GM12878 (cell line): ENCODE results near the gene COL28A1. TPM values are rescaled to one million over a fixed set of nuclear protein-coding genes. Genes with fewer than 3 reads are reported as not detected.

Experiments
- ATAC-seq: fragments of 200-7000 bp; cut with Tn5 transposase; 3 replicates; pipeline ENCODE4 v1.9.1; 2020; ENCODE audit warnings: mild to moderate bottlenecking, moderate library complexity
- BruUV-seq: library from RNA; stranded (reverse); fragments of 400-500 nt; replicated peaks from 2 replicates; lab custom pipeline; 2021; lab: Mats Ljungman, UMichigan
- CTCF ChIA-PET: fragments of 300-600 bp; sonication (Branson Sonifier 250); formaldehyde crosslinking; extraction: SDS; loops from one replicate; lab custom pipeline; 2021; ENCODE audit warnings: inconsistent platforms; lab: Yijun Ruan, JAX
- POLR2A ChIA-PET: fragments of 350-600 bp; formaldehyde crosslinking; extraction: SDS; loops from one replicate; lab custom pipeline; 2021; ENCODE audit warnings: inconsistent platforms; lab: Charles Lee
- RAD21 ChIA-PET: fragments of 300-600 bp; sonication (Branson Sonifier 250); formaldehyde crosslinking; loops from one replicate; lab custom pipeline; 2023; ENCODE audit warnings: antibody characterized with exemption; ENCODE audit not compliant: unreplicated experiment; lab: Charles Lee
- SMC1A ChIA-PET: fragments of 300-600 bp; sonication (Branson Sonifier 250); formaldehyde crosslinking; loops from one replicate; lab custom pipeline; 2023; ENCODE audit not compliant: unreplicated experiment, uncharacterized antibody; lab: Charles Lee
- DNase-seq: peaks from one replicate; pipeline ENCODE4 v3.0.0-alpha.2; 2011; ENCODE audit warnings: low read depth, low spot score
- FAIRE-seq: peaks from 3 replicates; lab custom pipeline; 2011; peaks lifted over from hg19 to GRCh38; lab: Jason Lieb, UNC
- H2AFZ ChIP-seq: 2 replicates; pipeline ENCODE4 v1.6.0; 2011; ENCODE audit warnings: low read depth, low read length, control low read depth; ENCODE audit not compliant: control insufficient read depth
- H3K27ac ChIP-seq: 2 replicates; pipeline ENCODE4 v1.5.1; 2011; ENCODE audit warnings: control low read depth; ENCODE audit not compliant: control insufficient read depth, insufficient read depth
- H3K27me3 ChIP-seq, 2 experiments: replicated peaks in 1 of 2; 2 replicates each; pipeline versions ENCODE4 v1.6.0 to v1.6.1; 2011; ENCODE audit warnings: low read length in 1 of 2; ENCODE audit not compliant: control insufficient read depth in 2 of 2, insufficient read depth in 2 of 2
- H3K36me3 ChIP-seq, 2 experiments: 2 replicates each; pipeline ENCODE4 v1.5.1; 2011; ENCODE audit warnings: low read length in 1 of 2; ENCODE audit not compliant: control insufficient read depth in 2 of 2, insufficient read depth in 2 of 2
- H3K4me1 ChIP-seq: 2 replicates; pipeline ENCODE4 v1.6.1; 2011; ENCODE audit warnings: mild to moderate bottlenecking, low read length, moderate library complexity, mixed read lengths; ENCODE audit not compliant: control insufficient read depth, insufficient read depth
- H3K4me2 ChIP-seq: 2 replicates; pipeline ENCODE4 v1.6.0; 2011; ENCODE audit warnings: control low read depth; ENCODE audit not compliant: control insufficient read depth, insufficient read depth
- H3K4me3 ChIP-seq: fragments of 200-600 bp; sonication (generic); 2 replicates; pipeline ENCODE4 v1.5.1; 2016
- H3K79me2 ChIP-seq: 2 replicates; pipeline ENCODE4 v1.6.0; 2011; ENCODE audit warnings: low read length; ENCODE audit not compliant: control insufficient read depth, insufficient read depth
- H3K9ac ChIP-seq: 2 replicates; pipeline ENCODE4 v1.8.0; 2011; ENCODE audit warnings: low read length, control low read depth, mixed read lengths; ENCODE audit not compliant: control insufficient read depth, insufficient read depth
- H3K9me3 ChIP-seq: replicated peaks from 3 replicates; pipeline ENCODE4 v1.5.1; 2011; ENCODE audit warnings: mild to moderate bottlenecking, low read length; ENCODE audit not compliant: control insufficient read depth, insufficient read depth
- H4K20me1 ChIP-seq: 2 replicates; pipeline ENCODE4 v1.6.0; 2011; ENCODE audit not compliant: control insufficient read depth, insufficient read depth
- BHLHE40 ChIP-seq, 2 experiments: fragments of 450-650 bp in 1 of 2; IDR thresholded peaks; 2 replicates each; pipeline ENCODE4 v1.6.1; 2011 to 2017; ENCODE audit warnings: low read depth in 2 of 2, borderline replicate concordance in 1 of 2, improper control_type of control experiment in 1 of 2, low read length in 1 of 2, mild to moderate bottlenecking in 1 of 2
- CHD2 ChIP-seq: IDR thresholded peaks from 2 replicates; pipeline ENCODE4 v1.6.1; 2011; ENCODE audit warnings: low read depth, low read length, improper control_type of control experiment, borderline replicate concordance
- ESRRA ChIP-seq: IDR thresholded peaks from 2 replicates; pipeline ENCODE4 v1.6.1; 2012; ENCODE audit warnings: mild to moderate bottlenecking, low read length, improper control_type of control experiment
- GATAD2B ChIP-seq: fragments of 450-650 bp; conservative IDR thresholded peaks from 2 replicates; pipeline ENCODE4 v1.6.1; 2017; ENCODE audit warnings: low read depth, mild to moderate bottlenecking, moderate library complexity
- LARP7 ChIP-seq: fragments of 450-650 bp; IDR thresholded peaks from 2 replicates; pipeline ENCODE4 v1.6.1; 2017; ENCODE audit warnings: mild to moderate bottlenecking
- NRF1 ChIP-seq: conservative IDR thresholded peaks from 2 replicates; pipeline ENCODE4 v1.6.1; 2011; ENCODE audit warnings: mild to moderate bottlenecking, low read depth, low read length, improper control_type of control experiment
- RUNX3 ChIP-seq: IDR thresholded peaks from 2 replicates; pipeline ENCODE4 v1.6.1; 2012; ENCODE audit warnings: low read length, inconsistent platforms
- SIN3A ChIP-seq: IDR thresholded peaks from 2 replicates; pipeline ENCODE4 v1.6.1; 2012; ENCODE audit warnings: low read depth, low read length, improper control_type of control experiment
- SMAD5 ChIP-seq: IDR thresholded peaks from 2 replicates; pipeline ENCODE4 v1.6.1; 2016; ENCODE audit warnings: antibody characterized with exemption, low read depth
- STAT3 ChIP-seq: IDR thresholded peaks from 2 replicates; pipeline ENCODE4 v1.6.1; 2011; ENCODE audit warnings: low read depth, low read length, improper control_type of control experiment
- ZNF24 ChIP-seq: fragments of 450-650 bp; IDR thresholded peaks from 2 replicates; pipeline ENCODE4 v1.6.1; 2017; ENCODE audit warnings: antibody characterized with exemption, mild to moderate bottlenecking
- WGBS: methylation state at CpG from one replicate; pipeline ENCODE4 v1.1.6; 2016; ENCODE audit warnings: low lambda C conversion rate; ENCODE audit not compliant: insufficient replicate concordance, insufficient coverage; ENCODE audit errors: missing lambda C conversion rate; 5-methylcytosine and 5-hydroxymethylcytosine counted together
- in situ Hi-C: fragments of 300-500 bp; cut with MboI; formaldehyde crosslinking; loops from 9 replicates; pipeline ENCODE4 v1.14.3; 2018; ENCODE audit warnings: mixed read lengths
- intact Hi-C: fragments of 100-400 bp; cut with micrococcal nuclease; formaldehyde crosslinking; loops from one replicate; pipeline ENCODE4 v1.14.2; 2022; ENCODE audit not compliant: unreplicated experiment
- polyA plus RNA-seq, 11 experiments: library from polyadenylated mRNA; depleted of rRNA in 4 of 11; unstranded in 6 of 11; stranded (reverse) in 5 of 11; fragments of >200 nt; fragmentation: Nextera tagmentation in 4 of 11; fragmentation: Illumina TruSeq in 1 of 11; extraction: Ambion mirVana in 4 of 11; extraction: Trizol in 1 of 11; gene quantifications; 1 replicate in 1 of 11; 2 replicates in 10 of 11; pipeline versions ENCODE4 v1.2.1 to v1.2.3, GENCODE V29; 2011 to 2016; ENCODE audit warnings: inconsistent platforms in 2 of 11, missing spikeins in 2 of 11, low read depth in 1 of 11
- total RNA-seq, 4 experiments: library from RNA; depleted of rRNA in 3 of 4; stranded (reverse); fragments of >200 nt in 3 of 4; fragmentation: Illumina TruSeq in 1 of 4; extraction: Trizol in 1 of 4; gene quantifications; 2 replicates each; pipeline versions ENCODE4 v1.2.1 to v1.2.3, GENCODE V29; 2013 to 2021

COL28A1 gene
- total and polyA plus RNA-seq, 10 of the 15 experiments (the other 5 are each of a cell fraction or from before 2014, with no cell fraction given) = 0.05 to 0.22 TPM; not detected in 8

GRCh38 chr7:7349156-7349555 is 186.5 kb downstream of the COL28A1 start:
- Histone ChIP-seq H3K4me3 (no peak overlapping the region), H3K27ac (no peak overlapping the region), H3K79me2 (no peaks in the 10 kb centered on the region), H3K9ac (no peak overlapping the region), H3K4me1 (no peaks in the 10 kb centered on the region), H3K36me3 (no peaks in the 10 kb centered on the region), H4K20me1 (no peaks in the 10 kb centered on the region), H3K4me2 (no peak overlapping the region), H3K27me3 (no peaks in the 10 kb centered on the region; a peak in 1 of 4 replicates), H2AFZ (no peak overlapping the region), H3K9me3 (no peaks in the 10 kb centered on the region)
- no peak for TF ChIP-seq STAT3
- no peak for TF ChIP-seq NRF1
- TF ChIP-seq BHLHE40 (IDR thresholded peaks at IDR 0.05; ENCODE audit: borderline replicate concordance in 1 of 2, low read depth in 2 of 2, low read length in 1 of 2) = no peak
- TF ChIP-seq LARP7 = no peak
- TF ChIP-seq RUNX3 = no peak
- no peak for TF ChIP-seq CHD2
- TF ChIP-seq ZNF24 = no peak
- TF ChIP-seq SIN3A = no peak
- TF ChIP-seq GATAD2B = no peak
- TF ChIP-seq SMAD5 = no peak
- no peak for TF ChIP-seq ESRRA
- FAIRE-seq = no peak
- in situ Hi-C loops = no loop called here
- ChIA-PET CTCF (interaction anchor here (1.8 kb wide), 1 partner anchor 243 kb away, joined by 6 read pairs; no protein-coding TSS in a partner anchor), SMC1A (no interaction called here), POLR2A (no interaction called here), RAD21 (no interaction called here)
- ATAC-seq = no peak
- no TSS peak for BruUV-seq
- WGBS = 21% methylated on average over 2 of the region's 2 CpGs
- intact Hi-C loops = no loop called here
- no peak for DNase-seq
